Lower leg skin (tissue), 4 donors: ENCODE data around the gene ARHGAP44. TPM values are rescaled to one million over a fixed set of nuclear protein-coding genes. Genes with fewer than 3 reads are reported as not detected.

Experiments used
- DNase-seq, 2 donors: peaks; one replicate each; pipeline ENCODE4 v3.0.0-alpha.2; 2019; ENCODE audit warnings: low spot score in 2 of 2
- H3K4me3 ChIP-seq: fragments of 200-600 bp; sonication (generic); 2 replicates; pipeline ENCODE4 v1.5.1; 2017; ENCODE audit warnings: mild to moderate bottlenecking, low read depth; ENCODE audit not compliant: poor library complexity, severe bottlenecking
- POLR2A ChIP-seq, 2 donors: fragments of 450-650 bp; IDR thresholded peaks; one replicate each; pipeline ENCODE4 v1.6.1; 2016 to 2017; ENCODE audit warnings: antibody characterized with exemption in 2 of 2, mild to moderate bottlenecking in 1 of 2, moderate library complexity in 1 of 2
- WGBS, 2 donors: methylation state at CpG; one replicate each; pipeline ENCODE4 v1.1.5; 2018; 5-methylcytosine and 5-hydroxymethylcytosine counted together
- intact Hi-C: fragments of 100-400 bp; cut with DNase I; formaldehyde crosslinking; loops from one replicate; pipeline ENCODE4 v1.15.0; 2023; ENCODE audit warnings: low total_unique reads
- total RNA-seq, 4 donors: library from RNA; depleted of rRNA; stranded (reverse); fragments of >200 nt; gene quantifications; one replicate each; pipeline ENCODE4 v1.1.0, GENCODE V29; 2016
- TF ChIP-seq, protein P1 (sequence below), 3 donors: fragments of 450-650 bp; IDR thresholded peaks; one replicate each; pipeline ENCODE4 v1.5.1; 2016; ENCODE audit warnings: antibody characterized with exemption in 3 of 3, mild to moderate bottlenecking in 3 of 3, moderate library complexity in 2 of 3

Gene ARHGAP44
- total RNA-seq, 4 donors from 2014 or later, result 2.9 to 8.0 (median 3.0) TPM

DNA sequence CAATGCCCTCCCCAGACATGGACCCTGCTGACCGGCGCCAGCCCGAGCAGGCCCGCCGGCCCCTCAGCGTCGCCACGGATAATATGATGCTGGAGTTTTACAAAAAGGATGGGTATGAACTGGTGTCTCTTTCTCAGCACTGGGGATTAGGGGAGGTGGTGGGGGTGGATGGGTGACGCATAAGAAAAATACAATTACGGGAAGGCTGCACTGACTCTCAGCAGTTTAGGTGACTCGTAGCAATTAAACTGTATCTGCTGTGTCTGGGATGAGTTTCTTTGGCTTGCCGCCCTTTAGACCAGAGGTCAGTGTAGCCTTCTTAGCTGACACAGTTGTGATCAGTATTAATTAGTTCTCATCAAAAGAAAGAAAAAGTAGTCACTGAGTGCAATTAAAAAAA is 169.5 kb downstream of the ARHGAP44 start:
- DNase-seq, result no peak
- H3K4me3 ChIP-seq, result no peak overlapping the region
- intact Hi-C loops, result no loop called here
- TF ChIP-seq, protein P1, sequence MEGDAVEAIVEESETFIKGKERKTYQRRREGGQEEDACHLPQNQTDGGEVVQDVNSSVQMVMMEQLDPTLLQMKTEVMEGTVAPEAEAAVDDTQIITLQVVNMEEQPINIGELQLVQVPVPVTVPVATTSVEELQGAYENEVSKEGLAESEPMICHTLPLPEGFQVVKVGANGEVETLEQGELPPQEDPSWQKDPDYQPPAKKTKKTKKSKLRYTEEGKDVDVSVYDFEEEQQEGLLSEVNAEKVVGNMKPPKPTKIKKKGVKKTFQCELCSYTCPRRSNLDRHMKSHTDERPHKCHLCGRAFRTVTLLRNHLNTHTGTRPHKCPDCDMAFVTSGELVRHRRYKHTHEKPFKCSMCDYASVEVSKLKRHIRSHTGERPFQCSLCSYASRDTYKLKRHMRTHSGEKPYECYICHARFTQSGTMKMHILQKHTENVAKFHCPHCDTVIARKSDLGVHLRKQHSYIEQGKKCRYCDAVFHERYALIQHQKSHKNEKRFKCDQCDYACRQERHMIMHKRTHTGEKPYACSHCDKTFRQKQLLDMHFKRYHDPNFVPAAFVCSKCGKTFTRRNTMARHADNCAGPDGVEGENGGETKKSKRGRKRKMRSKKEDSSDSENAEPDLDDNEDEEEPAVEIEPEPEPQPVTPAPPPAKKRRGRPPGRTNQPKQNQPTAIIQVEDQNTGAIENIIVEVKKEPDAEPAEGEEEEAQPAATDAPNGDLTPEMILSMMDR (IDR thresholded peaks at IDR 0.05), result no peak
- no peak for TF ChIP-seq POLR2A (IDR thresholded peaks at IDR 0.05)
- 92 to 98% methylated on average over 12 of the region's 12 CpGs for WGBS, 2 donors

DNA sequence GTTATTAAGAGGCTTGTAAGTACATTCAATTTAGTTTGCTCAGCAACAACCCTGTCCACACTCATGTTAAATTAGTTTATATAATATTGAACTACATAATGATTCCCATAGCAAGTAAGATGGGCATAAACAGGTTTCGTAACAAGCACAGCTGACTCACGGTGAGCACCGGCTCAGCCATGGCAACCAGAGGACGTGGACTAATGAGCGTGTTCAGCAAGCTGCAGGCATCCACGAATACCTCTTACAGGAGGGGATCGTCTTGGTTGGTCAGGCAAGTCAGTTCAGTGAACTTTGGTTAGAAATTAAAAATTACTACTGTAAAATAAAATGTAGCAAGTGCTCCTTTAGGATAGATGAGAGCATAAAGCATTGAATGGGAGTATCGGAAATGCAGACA is 170.1 kb downstream of the ARHGAP44 start:
- TF ChIP-seq, protein P1 (IDR thresholded peaks at IDR 0.05), result no peak
- TF ChIP-seq POLR2A (IDR thresholded peaks at IDR 0.05), result no peak
- intact Hi-C loops, result no loop called here
- DNase-seq, result no peak
- WGBS, 2 donors, result 82 to 90% methylated on average over 8 of the region's 8 CpGs
- no peak overlapping the region for H3K4me3 ChIP-seq

DNA sequence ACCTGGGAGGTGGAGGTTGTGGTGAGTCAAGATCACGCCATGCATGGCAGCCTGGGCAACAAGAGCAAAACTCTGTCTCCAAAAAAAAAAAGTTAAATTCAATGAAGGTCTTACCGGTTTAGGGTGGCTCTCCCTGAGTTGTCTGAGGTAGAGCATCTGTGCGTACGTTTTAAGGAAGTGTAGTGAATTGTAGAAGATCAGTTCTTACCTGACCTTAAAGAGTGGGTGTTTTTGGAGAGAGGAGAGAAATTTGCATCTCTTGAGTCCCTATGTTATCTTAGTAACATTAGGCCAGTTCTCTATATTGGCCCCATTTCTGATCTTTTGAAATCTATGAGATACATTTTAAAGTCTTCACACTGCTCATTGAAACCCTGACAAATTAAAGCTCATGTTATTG is 172.4 kb downstream of the ARHGAP44 start:
- intact Hi-C loops, result no loop called here
- no peak overlapping the region for H3K4me3 ChIP-seq
- 93 to 96% methylated on average over 4 of the region's 4 CpGs for WGBS, 2 donors
- no peak for TF ChIP-seq POLR2A (IDR thresholded peaks at IDR 0.05)
- TF ChIP-seq, protein P1 (IDR thresholded peaks at IDR 0.05), result no peak
- DNase-seq, result no peak

DNA sequence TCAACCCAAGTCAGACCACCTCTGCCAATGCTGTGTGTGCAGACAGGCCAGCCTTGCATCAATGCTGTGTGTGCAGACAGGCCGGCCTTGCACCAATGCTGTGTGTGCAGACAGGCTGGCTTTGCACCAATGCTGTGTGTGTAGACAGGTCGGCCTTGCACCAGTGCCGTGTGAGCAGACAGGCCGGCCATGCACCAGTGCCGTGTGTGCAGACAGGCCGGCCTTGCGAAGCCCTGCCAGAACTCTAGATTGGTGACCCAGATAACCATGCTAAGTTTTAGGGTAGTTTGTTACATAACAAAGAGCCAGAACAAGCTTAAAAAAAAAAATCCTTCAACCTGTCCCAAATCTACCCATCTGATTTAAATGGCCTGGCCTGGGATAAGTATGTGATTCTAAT is 174.2 kb downstream of the ARHGAP44 start:
- TF ChIP-seq POLR2A (IDR thresholded peaks at IDR 0.05), result no peak
- TF ChIP-seq, protein P1 (IDR thresholded peaks at IDR 0.05), result no peak
- no peak overlapping the region for H3K4me3 ChIP-seq
- 89 to 96% methylated on average over 7 of the region's 7 CpGs for WGBS, 2 donors
- intact Hi-C loops, result no loop called here
- DNase-seq, result no peak

DNA sequence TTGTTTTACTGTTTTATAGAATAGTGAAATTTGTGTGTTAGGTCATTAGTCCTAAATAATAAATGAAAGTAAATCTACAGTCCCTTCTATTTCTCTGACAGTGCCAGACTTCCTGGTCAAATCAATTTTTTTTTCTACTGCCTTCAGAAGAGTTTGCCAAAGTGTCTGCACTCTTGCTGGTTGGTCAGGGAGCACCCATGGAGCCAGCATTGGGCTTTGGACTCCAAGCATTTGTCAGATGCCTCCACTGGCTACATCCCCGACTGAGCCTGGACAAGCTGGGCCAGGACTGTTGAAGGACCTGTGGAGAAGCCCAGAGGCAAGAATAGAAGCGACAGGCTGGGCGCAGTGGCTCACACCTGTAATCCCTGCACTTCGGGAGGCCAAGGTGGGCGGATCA is 174.9 kb downstream of the ARHGAP44 start:
- H3K4me3 ChIP-seq, result no peak overlapping the region
- WGBS, 2 donors, result 92 to 96% methylated on average over 5 of the region's 5 CpGs
- intact Hi-C loops, result no loop called here
- no peak for TF ChIP-seq POLR2A (IDR thresholded peaks at IDR 0.05)
- TF ChIP-seq, protein P1 (IDR thresholded peaks at IDR 0.05), result no peak
- DNase-seq, result no peak

DNA sequence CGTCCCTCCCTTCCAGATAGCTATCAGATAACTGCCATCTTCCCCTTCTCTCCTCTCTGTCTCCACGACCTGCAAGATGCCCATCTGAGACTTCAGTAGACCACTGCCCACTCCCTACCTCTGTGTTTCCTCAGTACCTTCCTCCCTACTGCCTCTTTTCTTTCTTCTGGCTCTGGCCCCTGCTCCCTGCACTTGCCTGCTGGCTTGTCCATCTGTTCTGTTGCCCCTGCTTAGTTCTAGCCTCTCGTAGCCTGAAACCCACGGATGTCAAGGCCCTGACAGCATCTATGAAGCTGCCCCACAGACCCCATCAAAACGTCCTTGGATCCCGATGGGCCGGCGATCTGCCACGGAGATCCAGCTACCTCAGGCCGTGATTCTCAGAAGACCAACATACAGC is 175.5 kb downstream of the ARHGAP44 start:
- DNase-seq, result no peak
- TF ChIP-seq, protein P1 (IDR thresholded peaks at IDR 0.05), result no peak
- no peak for TF ChIP-seq POLR2A (IDR thresholded peaks at IDR 0.05)
- intact Hi-C loops, result no loop called here
- WGBS, 2 donors, result 89 to 90% methylated on average over 10 of the region's 10 CpGs
- H3K4me3 ChIP-seq, result no peak overlapping the region
